RCC 7860 (cell line): ENCODE results near the gene KIF4A.
"Not testable (repeated sequence)": the region's sequence is repeated elsewhere in the genome, so short reads cannot be mapped to it uniquely, and the experiment has no call there.

Source experiments
- DNase-seq: peaks from one replicate; pipeline ENCODE4 v3.0.0-alpha.2; 2015; ENCODE audit warnings: low spot score
- FAIRE-seq: peaks from 2 replicates; lab custom pipeline; 2012; peaks lifted over from hg19 to GRCh38; lab: Jason Lieb, UNC

KIF4A gene

GRCh38 chrX:70386235-70386634 lies 96.3 kb downstream of the KIF4A start:
- FAIRE-seq (no peak), DNase-seq (no peak)

- no peak for FAIRE-seq
- no peak for DNase-seq
Measured at GRCh38 chrX:70398899-70399298, 109.0 kb downstream of the KIF4A start.

GRCh38 chrX:70400181-70400580 lies 110.3 kb downstream of the KIF4A start:
- not testable (repeated sequence) for FAIRE-seq

GRCh38 chrX:70402721-70403120 lies 112.8 kb downstream of the KIF4A start:
- FAIRE-seq: no peak
- no peak for DNase-seq

More at GRCh38 chrX:70400181-70400580, 110.3 kb downstream of the KIF4A start:
- not testable (repeated sequence) for DNase-seq

- FAIRE-seq (no peak), DNase-seq (no peak)
Measured at GRCh38 chrX:70405003-70405402, 115.1 kb downstream of the KIF4A start.

GRCh38 chrX:70410921-70411320 lies 121.0 kb downstream of the KIF4A start:
- FAIRE-seq: no peak
- DNase-seq: no peak

- FAIRE-seq: no peak
- no peak for DNase-seq
Measured at GRCh38 chrX:70411475-70411874, 121.6 kb downstream of the KIF4A start.

- no peak for DNase-seq
Measured at GRCh38 chrX:70421618-70422017, 131.7 kb downstream of the KIF4A start.

GRCh38 chrX:70422851-70423341 lies 133.0 kb downstream of the KIF4A start, which contains the start of gene GDPD2:
GDPD2 (plus strand) TSS chrX:70423314; CDS start chrX:70424985, 1,671 bp downstream.
- FAIRE-seq: no peak
- peak; percentile 9 for DNase-seq

More at GRCh38 chrX:70421618-70422017, 131.7 kb downstream of the KIF4A start:
- no peak for FAIRE-seq

GRCh38 chrX:70423936-70424675 lies 134.2 kb downstream of the KIF4A start:
- FAIRE-seq: no peak

GRCh38 chrX:70424801-70425200 lies 134.9 kb downstream of the KIF4A start:
- FAIRE-seq: no peak

More at GRCh38 chrX:70423936-70424675, 134.2 kb downstream of the KIF4A start:
- no peak for DNase-seq

GRCh38 chrX:70426286-70427278 lies 136.7 kb downstream of the KIF4A start:
- FAIRE-seq: no peak
- DNase-seq: no peak

More at GRCh38 chrX:70424801-70425200, 134.9 kb downstream of the KIF4A start:
- DNase-seq: no peak

GRCh38 chrX:70427365-70427764 lies 137.5 kb downstream of the KIF4A start:
- FAIRE-seq: no peak
- no peak for DNase-seq

GRCh38 chrX:70429759-70430158 lies 139.9 kb downstream of the KIF4A start:
- DNase-seq: no peak
- FAIRE-seq: no peak

GRCh38 chrX:70432936-70433847 lies 143.3 kb downstream of the KIF4A start:
- DNase-seq (no peak), FAIRE-seq (no peak)

- DNase-seq (peak; percentile 29), FAIRE-seq (no peak)
Measured at GRCh38 chrX:70433848-70434351, 144.0 kb downstream of the KIF4A start.

- FAIRE-seq: peak; percentile 76
- DNase-seq: peak; percentile 61
Measured at GRCh38 chrX:70434352-70434866, 144.5 kb downstream of the KIF4A start.

GRCh38 chrX:70434914-70435586 lies 145.1 kb downstream of the KIF4A start:
- DNase-seq (no peak), FAIRE-seq (no peak)

GRCh38 chrX:70436343-70436742 lies 146.4 kb downstream of the KIF4A start:
- DNase-seq (no peak), FAIRE-seq (no peak)
